PC-9 (cell line): Measurements from ENCODE around the gene BTN3A1. TPM values are rescaled to one million over a fixed set of nuclear protein-coding genes. Genes with fewer than 3 reads are reported as not detected.
"Not testable (repeated sequence)": the region's sequence is repeated elsewhere in the genome, so short reads cannot be mapped to it uniquely, and the experiment has no call there.

Experiments
- BruUV-seq: library from RNA; stranded (reverse); fragments of 400-500 nt; replicated peaks from 2 replicates; lab custom pipeline; 2021; lab: Mats Ljungman, UMichigan
- CTCF ChIA-PET: fragments of 300-600 bp; sonication (Branson Sonifier 250); formaldehyde crosslinking; loops from one replicate; lab custom pipeline; 2022; ENCODE audit warnings: antibody characterized with exemption; lab: Charles Lee
- POLR2A ChIA-PET: fragments of 300-600 bp; sonication (Branson Sonifier 250); formaldehyde crosslinking; loops from one replicate; lab custom pipeline; 2022; ENCODE audit warnings: antibody characterized with exemption; ENCODE audit not compliant: unreplicated experiment; lab: Charles Lee
- DNase-seq, 2 experiments: peaks; one replicate each; pipeline versions ENCODE4 v3.0.0 to v3.0.0-alpha.2; 2015 to 2022; ENCODE audit warnings: mixed read lengths in 1 of 2
- H2AFZ ChIP-seq: fragments of 200-600 bp; sonication (generic); 2 replicates; pipeline ENCODE4 v1.8.1; 2017; ENCODE audit warnings: antibody characterized with exemption
- H3F3A ChIP-seq: fragments of 200-600 bp; sonication (generic); 2 replicates; pipeline ENCODE4 v1.8.1; 2017; ENCODE audit warnings: antibody characterized with exemption, mild to moderate bottlenecking, low read depth; ENCODE audit not compliant: insufficient read depth
- H3K27ac ChIP-seq: fragments of 200-600 bp; sonication (generic); 2 replicates; pipeline ENCODE4 v1.6.1; 2016; ENCODE audit warnings: mixed run types
- H3K27me3 ChIP-seq: fragments of 200-600 bp; sonication (generic); 2 replicates; pipeline ENCODE4 v1.6.1; 2016; ENCODE audit warnings: low read depth, mixed run types; ENCODE audit not compliant: insufficient read depth
- H3K36me3 ChIP-seq: fragments of 200-600 bp; sonication (generic); 2 replicates; pipeline ENCODE4 v1.6.1; 2016; ENCODE audit warnings: low read depth, mixed run types
- H3K4me1 ChIP-seq: fragments of 200-600 bp; sonication (generic); replicated peaks from 2 replicates; pipeline ENCODE4 v1.6.1; 2016; ENCODE audit warnings: mixed run types; ENCODE audit not compliant: insufficient read depth
- H3K4me2 ChIP-seq: fragments of 200-600 bp; sonication (generic); 2 replicates; pipeline ENCODE4 v1.6.1; 2017; ENCODE audit warnings: mixed run types
- H3K4me3 ChIP-seq: fragments of 200-600 bp; sonication (generic); 2 replicates; pipeline ENCODE4 v1.6.1; 2016; ENCODE audit warnings: mixed run types
- H3K79me2 ChIP-seq: fragments of 200-600 bp; sonication (generic); 2 replicates; pipeline ENCODE4 v1.6.1; 2017; ENCODE audit warnings: low read depth, mixed run types
- H3K9me2 ChIP-seq: fragments of 200-600 bp; sonication (generic); 2 replicates; pipeline ENCODE4 v1.8.1; 2017; ENCODE audit warnings: mild to moderate bottlenecking; ENCODE audit not compliant: insufficient read depth
- H3K9me3 ChIP-seq: fragments of 200-600 bp; sonication (generic); 2 replicates; pipeline ENCODE4 v1.8.1; 2016; ENCODE audit warnings: low read depth; ENCODE audit not compliant: insufficient read depth
- H4K20me1 ChIP-seq: fragments of 200-600 bp; sonication (generic); 2 replicates; pipeline ENCODE4 v1.8.1; 2017; ENCODE audit not compliant: insufficient read depth
- EZH2 ChIP-seq: fragments of 200-600 bp; sonication (generic); IDR thresholded peaks from 2 replicates; pipeline ENCODE4 v1.8.0; 2017; ENCODE audit warnings: antibody characterized with exemption, low read depth
- intact Hi-C: fragments of 100-400 bp; cut with micrococcal nuclease; formaldehyde crosslinking; loops from one replicate; pipeline ENCODE4 v1.10.0; 2022; ENCODE audit not compliant: unreplicated experiment
- total RNA-seq: library from RNA; stranded (reverse); gene quantifications from 2 replicates; pipeline ENCODE4 v1.2.3, GENCODE V29; 2021
- TF ChIP-seq, protein P1 (sequence below): fragments of 200-600 bp; sonication (generic); conservative IDR thresholded peaks from 2 replicates; pipeline ENCODE4 v1.6.1; 2017; ENCODE audit warnings: mixed run types, antibody characterized with exemption, mild to moderate bottlenecking, moderate library complexity

The BTN3A1 gene
- total RNA-seq, 1 experiment from 2014 or later: 28.3 TPM

DNA sequence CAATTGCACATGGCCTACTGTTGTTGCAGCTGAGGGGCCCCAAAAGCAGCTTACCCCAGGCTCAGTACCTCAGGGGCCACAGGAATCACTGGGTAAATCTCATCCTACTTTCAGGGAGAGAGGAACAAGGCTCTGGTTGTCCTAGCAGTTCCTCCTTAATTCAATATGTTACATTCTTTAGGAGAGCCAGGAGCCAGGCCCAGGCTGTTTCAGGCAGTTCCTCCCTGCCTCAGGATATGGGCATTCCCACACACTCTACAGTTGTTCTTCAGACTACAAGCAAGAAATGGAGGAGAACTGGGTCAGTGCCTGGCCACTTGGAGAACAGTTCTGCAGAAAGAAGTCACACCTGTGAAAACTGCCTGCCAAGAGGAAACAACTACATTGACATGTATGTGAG, 46.7 kb upstream of the BTN3A1 start:
- Histone ChIP-seq H3K9me3 (no peaks in the 10 kb centered on the region), H3K79me2 (no peaks in the 10 kb centered on the region), H3K36me3 (no peaks in the 10 kb centered on the region), H3K4me2 (no peak overlapping the region), H4K20me1 (no peaks in the 10 kb centered on the region), H2AFZ (no peak overlapping the region), H3K4me3 (no peak overlapping the region), H3K27ac (no peak overlapping the region), H3K4me1 (peaks cover 8% of the 10 kb centered on the region), H3F3A (peaks cover 10% of the 10 kb centered on the region; the same call in 1 of the 2 replicates), H3K9me2 (no peaks in the 10 kb centered on the region), H3K27me3 (no peaks in the 10 kb centered on the region)
- ChIA-PET POLR2A (no interaction called here), CTCF (no interaction called here)
- no peak for DNase-seq
- intact Hi-C loops: no loop called here
- no TSS peak for BruUV-seq
- TF ChIP-seq EZH2: no peak
- TF ChIP-seq, protein P1, sequence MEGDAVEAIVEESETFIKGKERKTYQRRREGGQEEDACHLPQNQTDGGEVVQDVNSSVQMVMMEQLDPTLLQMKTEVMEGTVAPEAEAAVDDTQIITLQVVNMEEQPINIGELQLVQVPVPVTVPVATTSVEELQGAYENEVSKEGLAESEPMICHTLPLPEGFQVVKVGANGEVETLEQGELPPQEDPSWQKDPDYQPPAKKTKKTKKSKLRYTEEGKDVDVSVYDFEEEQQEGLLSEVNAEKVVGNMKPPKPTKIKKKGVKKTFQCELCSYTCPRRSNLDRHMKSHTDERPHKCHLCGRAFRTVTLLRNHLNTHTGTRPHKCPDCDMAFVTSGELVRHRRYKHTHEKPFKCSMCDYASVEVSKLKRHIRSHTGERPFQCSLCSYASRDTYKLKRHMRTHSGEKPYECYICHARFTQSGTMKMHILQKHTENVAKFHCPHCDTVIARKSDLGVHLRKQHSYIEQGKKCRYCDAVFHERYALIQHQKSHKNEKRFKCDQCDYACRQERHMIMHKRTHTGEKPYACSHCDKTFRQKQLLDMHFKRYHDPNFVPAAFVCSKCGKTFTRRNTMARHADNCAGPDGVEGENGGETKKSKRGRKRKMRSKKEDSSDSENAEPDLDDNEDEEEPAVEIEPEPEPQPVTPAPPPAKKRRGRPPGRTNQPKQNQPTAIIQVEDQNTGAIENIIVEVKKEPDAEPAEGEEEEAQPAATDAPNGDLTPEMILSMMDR: no peak

DNA sequence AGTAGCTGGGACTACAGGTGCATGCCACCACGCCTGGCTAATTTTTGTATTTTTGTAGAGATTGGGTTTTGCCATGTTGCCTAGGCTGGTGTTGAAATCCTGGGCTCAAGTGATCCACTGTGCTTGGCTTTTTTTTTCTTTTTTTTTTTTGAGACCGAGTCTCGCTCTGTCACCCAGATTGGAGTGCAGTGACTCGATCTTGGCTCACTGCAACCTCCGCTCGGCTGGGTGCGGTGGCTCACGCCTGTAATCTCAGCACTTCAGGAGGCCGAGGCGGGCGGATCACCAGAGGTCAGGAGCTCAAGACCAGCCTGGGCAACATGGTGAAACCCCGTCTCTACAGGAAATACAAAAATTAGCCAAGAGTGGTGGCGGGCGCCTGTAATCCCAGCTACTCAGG, 44.5 kb upstream of the BTN3A1 start:
- intact Hi-C loops, H4K20me1 ChIP-seq, BruUV-seq, H3K4me2 ChIP-seq, H3K36me3 ChIP-seq, H3K27ac ChIP-seq, H3K79me2 ChIP-seq, H3K27me3 ChIP-seq, CTCF ChIA-PET, H3K4me1 ChIP-seq, H2AFZ ChIP-seq, POLR2A ChIA-PET, H3K9me3 ChIP-seq, DNase-seq, H3K9me2 ChIP-seq, H3F3A ChIP-seq, H3K4me3 ChIP-seq: not testable (repeated sequence)

DNA sequence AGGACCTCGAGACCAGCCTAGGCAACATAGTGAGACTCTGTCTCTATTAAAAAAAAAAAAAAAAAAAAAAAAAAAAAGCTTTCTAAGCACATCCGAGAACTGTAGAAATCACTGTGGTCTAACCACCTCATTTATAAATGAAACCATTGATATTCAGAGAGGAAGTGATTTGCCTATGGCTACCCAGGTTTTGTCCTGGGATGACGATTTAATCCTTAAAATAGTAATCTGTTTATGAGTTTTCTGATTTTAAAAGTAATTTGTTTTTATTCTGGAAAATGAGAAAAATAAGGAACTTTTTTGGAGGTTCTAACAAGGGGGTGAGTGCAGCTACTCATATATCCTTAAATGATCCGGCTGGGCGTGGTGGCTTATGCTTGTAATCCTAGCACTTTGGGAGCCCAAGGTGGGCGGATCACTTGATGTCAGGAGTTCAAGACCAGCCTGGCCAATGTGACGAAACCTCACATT, 43.5 kb upstream of the BTN3A1 start:
- H2AFZ ChIP-seq: no peak overlapping the region
- H3K4me2 ChIP-seq: no peak overlapping the region
- no peaks in the 10 kb centered on the region for H3K4me1 ChIP-seq
- no peak for TF ChIP-seq EZH2
- TF ChIP-seq, protein P1: no peak
- intact Hi-C loops: no loop called here
- H4K20me1 ChIP-seq: no peaks in the 10 kb centered on the region
- no peak overlapping the region for H3K4me3 ChIP-seq
- no peaks in the 10 kb centered on the region for H3K9me2 ChIP-seq
- H3F3A ChIP-seq: no peaks in the 10 kb centered on the region
- H3K36me3 ChIP-seq: no peaks in the 10 kb centered on the region
- BruUV-seq: no TSS peak
- ChIA-PET POLR2A (no interaction called here), CTCF (no interaction called here)
- no peaks in the 10 kb centered on the region for H3K79me2 ChIP-seq
- H3K27me3 ChIP-seq: no peaks in the 10 kb centered on the region
- H3K9me3 ChIP-seq: no peaks in the 10 kb centered on the region
- no peak for DNase-seq
- no peak overlapping the region for H3K27ac ChIP-seq

DNA sequence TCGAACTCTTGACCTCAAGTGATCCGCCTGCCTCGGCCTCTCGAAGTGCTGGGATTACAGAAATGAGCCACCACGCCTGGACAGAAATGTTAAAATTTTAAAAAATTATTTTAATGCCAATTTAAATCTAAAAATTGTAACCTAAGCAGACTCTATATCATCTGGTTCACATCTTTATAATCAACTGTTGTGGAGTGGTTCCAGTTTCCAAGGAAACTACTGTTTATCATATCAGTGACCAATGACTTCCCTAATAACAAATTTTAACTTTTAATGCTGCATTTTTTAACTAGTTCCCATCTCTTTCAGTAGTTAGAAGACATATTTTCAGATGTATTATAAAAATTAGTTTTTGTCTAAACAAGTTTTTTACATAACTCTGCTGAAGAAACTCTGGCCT, 42.3 kb upstream of the BTN3A1 start:
- H3K27ac ChIP-seq: no peak overlapping the region
- H3K79me2 ChIP-seq: no peaks in the 10 kb centered on the region
- CTCF ChIA-PET: no interaction called here
- BruUV-seq: no TSS peak
- H3K4me1 ChIP-seq: peaks cover 9% of the 10 kb centered on the region
- no peak overlapping the region for H2AFZ ChIP-seq
- H3K27me3 ChIP-seq: no peaks in the 10 kb centered on the region
- POLR2A ChIA-PET: interaction anchor here (0.6 to 0.9 kb wide), 2 partner anchors 143 to 212 kb away, joined by 3 to 4 read pairs; no protein-coding TSS in a partner anchor
- H3K4me3 ChIP-seq: no peak overlapping the region
- no peak overlapping the region for H3K4me2 ChIP-seq
- TF ChIP-seq EZH2: no peak
- TF ChIP-seq, protein P1: no peak
- no peaks in the 10 kb centered on the region for H3K9me2 ChIP-seq
- no peaks in the 10 kb centered on the region for H4K20me1 ChIP-seq
- no peaks in the 10 kb centered on the region for H3K9me3 ChIP-seq
- DNase-seq: no peak
- intact Hi-C loops: no loop called here
- no peaks in the 10 kb centered on the region for H3K36me3 ChIP-seq
- no peaks in the 10 kb centered on the region for H3F3A ChIP-seq
